ENCODE data around the gene PTCH1. TPM values are rescaled to one million over a fixed set of nuclear protein-coding genes. Genes with fewer than 3 reads are reported as not detected.

PTCH1 gene
- polyA plus RNA-seq, 2 of the 4 experiments (the other 2 are of a cell fraction), result 1.9 to 4.8 TPM

DNA sequence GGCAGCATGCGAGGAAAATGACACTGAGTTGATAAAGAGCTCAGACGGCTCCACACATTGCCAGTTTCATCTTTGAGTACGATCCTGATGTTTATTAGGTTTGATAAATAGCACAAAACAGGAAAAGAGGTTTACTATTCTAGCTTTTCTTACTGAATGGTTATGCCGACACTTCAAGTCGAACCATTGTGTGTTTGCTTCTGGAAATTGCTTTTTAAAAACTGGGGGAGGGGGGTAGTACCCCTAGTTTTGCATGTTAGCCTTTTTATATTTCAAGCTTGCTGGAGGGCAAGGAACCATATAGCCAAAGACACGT is 5.2 kb downstream of the PTCH1 start:
- Histone ChIP-seq H3K4me1 (0 out of 3 replicates have a peak, but pooled peaks cover 5% of the 10 kb centered on the region), H3K9me3 (no peaks in the 10 kb centered on the region), H3K27ac (peak overlapping the region; percentile 85 to 97), H3K4me2 (peak overlapping the region; percentile 100), H3K4me3 (peak overlapping the region; percentile 84)
- DNase-seq (ENCODE audit: low read depth in 1 of 2, low spot score in 1 of 2) (no peak), FAIRE-seq (no peak), ATAC-seq (no peak)
- 29% methylated on average over 6 of the region's 6 CpGs for WGBS (ENCODE audit: missing lambda C conversion rate)
- POLR2A ChIA-PET, result interaction anchor here (0.6 to 2.0 kb wide), 2 partner anchors 364 to 1318 kb away, joined by 3 to 15 read pairs; partner anchors contain the start of gene ERCC6L2
- TF ChIP-seq HDAC2 (IDR thresholded peaks at IDR 0.05) (no peak), NR3C1 (IDR thresholded peaks at IDR 0.05) (no peak), FOXS1 (CRISPR knock-in tag; IDR thresholded peaks at IDR 0.05) (no peak), JUNB (IDR thresholded peaks at IDR 0.05) (no peak), ZNF302 (CRISPR knock-in tag; IDR thresholded peaks at IDR 0.05) (no peak), ZC3H11A (IDR thresholded peaks at IDR 0.05) (no peak), MAFK (IDR thresholded peaks at IDR 0.05; ENCODE audit: partially characterized antibody) (no peak), CBX2 (IDR thresholded peaks at IDR 0.05; ENCODE audit: borderline replicate concordance, low read depth) (no peak)
- TF ChIP-seq, protein P1, sequence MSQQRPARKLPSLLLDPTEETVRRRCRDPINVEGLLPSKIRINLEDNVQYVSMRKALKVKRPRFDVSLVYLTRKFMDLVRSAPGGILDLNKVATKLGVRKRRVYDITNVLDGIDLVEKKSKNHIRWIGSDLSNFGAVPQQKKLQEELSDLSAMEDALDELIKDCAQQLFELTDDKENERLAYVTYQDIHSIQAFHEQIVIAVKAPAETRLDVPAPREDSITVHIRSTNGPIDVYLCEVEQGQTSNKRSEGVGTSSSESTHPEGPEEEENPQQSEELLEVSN (IDR thresholded peaks at IDR 0.05; ENCODE audit: borderline replicate concordance, low read depth), result no peak
- TF ChIP-seq, protein P2, sequence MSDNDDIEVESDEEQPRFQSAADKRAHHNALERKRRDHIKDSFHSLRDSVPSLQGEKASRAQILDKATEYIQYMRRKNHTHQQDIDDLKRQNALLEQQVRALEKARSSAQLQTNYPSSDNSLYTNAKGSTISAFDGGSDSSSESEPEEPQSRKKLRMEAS (IDR thresholded peaks at IDR 0.05), result no peak
- CTCF ChIA-PET, result interaction anchor here (1.1 to 1.2 kb wide), 2 partner anchors 85 to 831 kb away, joined by 3 read pairs; no protein-coding TSS in a partner anchor

DNA sequence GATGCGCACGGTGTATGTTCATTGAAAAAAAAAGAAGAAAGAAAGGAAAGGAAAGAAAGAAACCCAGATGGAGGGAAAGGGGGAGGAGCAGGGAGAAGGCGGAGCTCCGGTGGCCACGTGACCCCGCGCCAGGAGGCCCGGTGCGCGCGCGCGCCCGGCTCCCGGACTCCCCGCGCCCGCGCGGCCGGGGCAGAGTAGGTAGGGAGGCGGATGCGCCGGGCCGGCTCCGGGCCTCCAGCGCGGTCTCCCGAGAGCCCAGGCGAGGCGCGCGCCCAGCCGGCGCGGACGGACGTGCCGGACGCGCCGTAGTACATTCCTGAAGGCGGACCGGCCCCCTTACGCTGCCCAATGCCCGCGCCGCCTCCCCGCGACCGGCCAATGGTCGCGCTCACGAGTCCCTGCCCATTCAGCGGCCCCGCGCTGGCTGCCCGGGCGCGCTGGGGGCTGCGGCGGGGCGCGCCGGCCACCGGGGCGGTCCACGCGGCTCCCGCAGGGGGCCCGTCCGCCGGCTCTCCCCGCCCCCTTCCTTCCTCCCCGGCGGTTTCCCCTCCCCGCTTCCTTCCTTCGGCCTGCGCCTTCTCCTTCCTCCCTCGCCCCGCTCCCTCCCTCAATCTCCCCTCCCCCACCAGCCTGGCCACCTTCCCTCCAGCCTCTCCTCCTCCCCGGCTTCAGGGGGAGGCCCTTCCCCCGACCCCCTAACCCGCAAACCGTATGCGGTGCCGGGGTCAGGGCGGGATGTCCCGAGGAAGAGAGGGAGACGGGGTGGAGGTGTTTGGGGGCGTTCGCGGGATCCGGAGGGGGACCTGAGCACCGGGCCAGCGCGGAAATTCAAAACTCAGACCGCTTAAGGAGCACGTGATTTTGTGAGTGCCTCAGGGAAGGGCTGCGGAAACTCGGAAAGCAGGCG is 5.8 kb downstream of the PTCH1 start:
- Histone ChIP-seq H3K27ac (peak overlapping the region; percentile 85 to 97), H3K4me3 (peak overlapping the region; percentile 84), H3K4me1 (0 out of 3 replicates have a peak, but pooled peaks cover 5% of the 10 kb centered on the region), H3K9me3 (no peaks in the 10 kb centered on the region), H3K4me2 (peak overlapping the region; percentile 100)
- WGBS (ENCODE audit: missing lambda C conversion rate), result 1% methylated on average over 53 of the region's 102 CpGs
- TF ChIP-seq, protein P3, sequence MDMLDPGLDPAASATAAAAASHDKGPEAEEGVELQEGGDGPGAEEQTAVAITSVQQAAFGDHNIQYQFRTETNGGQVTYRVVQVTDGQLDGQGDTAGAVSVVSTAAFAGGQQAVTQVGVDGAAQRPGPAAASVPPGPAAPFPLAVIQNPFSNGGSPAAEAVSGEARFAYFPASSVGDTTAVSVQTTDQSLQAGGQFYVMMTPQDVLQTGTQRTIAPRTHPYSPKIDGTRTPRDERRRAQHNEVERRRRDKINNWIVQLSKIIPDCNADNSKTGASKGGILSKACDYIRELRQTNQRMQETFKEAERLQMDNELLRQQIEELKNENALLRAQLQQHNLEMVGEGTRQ (IDR thresholded peaks at IDR 0.05), result peak; percentile 81
- TF ChIP-seq JUN (IDR thresholded peaks at IDR 0.05) (peak in 1 of 2 experiments; percentile 66; a peak in 2 of 5 replicates), MAZ (IDR thresholded peaks at IDR 0.05; ENCODE audit: borderline replicate concordance, low read depth, low read length) (0 out of 2 replicates have a peak, but pooled peaks have one; percentile 6), MYC (IDR thresholded peaks at IDR 0.05; ENCODE audit: borderline replicate concordance, low read length) (no peak), CHD2 (IDR thresholded peaks at IDR 0.05; ENCODE audit: low read length, partially characterized antibody) (no peak)
- TF ChIP-seq, protein P4, sequence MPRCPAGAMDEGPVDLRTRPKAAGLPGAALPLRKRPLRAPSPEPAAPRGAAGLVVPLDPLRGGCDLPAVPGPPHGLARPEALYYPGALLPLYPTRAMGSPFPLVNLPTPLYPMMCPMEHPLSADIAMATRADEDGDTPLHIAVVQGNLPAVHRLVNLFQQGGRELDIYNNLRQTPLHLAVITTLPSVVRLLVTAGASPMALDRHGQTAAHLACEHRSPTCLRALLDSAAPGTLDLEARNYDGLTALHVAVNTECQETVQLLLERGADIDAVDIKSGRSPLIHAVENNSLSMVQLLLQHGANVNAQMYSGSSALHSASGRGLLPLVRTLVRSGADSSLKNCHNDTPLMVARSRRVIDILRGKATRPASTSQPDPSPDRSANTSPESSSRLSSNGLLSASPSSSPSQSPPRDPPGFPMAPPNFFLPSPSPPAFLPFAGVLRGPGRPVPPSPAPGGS (IDR thresholded peaks at IDR 0.05), result peak; percentile 51; the same call in 1 of the 3 replicates
- TF ChIP-seq, protein P5, sequence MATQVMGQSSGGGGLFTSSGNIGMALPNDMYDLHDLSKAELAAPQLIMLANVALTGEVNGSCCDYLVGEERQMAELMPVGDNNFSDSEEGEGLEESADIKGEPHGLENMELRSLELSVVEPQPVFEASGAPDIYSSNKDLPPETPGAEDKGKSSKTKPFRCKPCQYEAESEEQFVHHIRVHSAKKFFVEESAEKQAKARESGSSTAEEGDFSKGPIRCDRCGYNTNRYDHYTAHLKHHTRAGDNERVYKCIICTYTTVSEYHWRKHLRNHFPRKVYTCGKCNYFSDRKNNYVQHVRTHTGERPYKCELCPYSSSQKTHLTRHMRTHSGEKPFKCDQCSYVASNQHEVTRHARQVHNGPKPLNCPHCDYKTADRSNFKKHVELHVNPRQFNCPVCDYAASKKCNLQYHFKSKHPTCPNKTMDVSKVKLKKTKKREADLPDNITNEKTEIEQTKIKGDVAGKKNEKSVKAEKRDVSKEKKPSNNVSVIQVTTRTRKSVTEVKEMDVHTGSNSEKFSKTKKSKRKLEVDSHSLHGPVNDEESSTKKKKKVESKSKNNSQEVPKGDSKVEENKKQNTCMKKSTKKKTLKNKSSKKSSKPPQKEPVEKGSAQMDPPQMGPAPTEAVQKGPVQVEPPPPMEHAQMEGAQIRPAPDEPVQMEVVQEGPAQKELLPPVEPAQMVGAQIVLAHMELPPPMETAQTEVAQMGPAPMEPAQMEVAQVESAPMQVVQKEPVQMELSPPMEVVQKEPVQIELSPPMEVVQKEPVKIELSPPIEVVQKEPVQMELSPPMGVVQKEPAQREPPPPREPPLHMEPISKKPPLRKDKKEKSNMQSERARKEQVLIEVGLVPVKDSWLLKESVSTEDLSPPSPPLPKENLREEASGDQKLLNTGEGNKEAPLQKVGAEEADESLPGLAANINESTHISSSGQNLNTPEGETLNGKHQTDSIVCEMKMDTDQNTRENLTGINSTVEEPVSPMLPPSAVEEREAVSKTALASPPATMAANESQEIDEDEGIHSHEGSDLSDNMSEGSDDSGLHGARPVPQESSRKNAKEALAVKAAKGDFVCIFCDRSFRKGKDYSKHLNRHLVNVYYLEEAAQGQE (IDR thresholded peaks at IDR 0.05), result no peak
- TF ChIP-seq, protein P2 (IDR thresholded peaks at IDR 0.05), result peak; percentile 78
- TF ChIP-seq, protein P1 (IDR thresholded peaks at IDR 0.05; ENCODE audit: borderline replicate concordance, low read depth), result peak; percentile 43; the same call in 1 of the 2 replicates
- no peak for FAIRE-seq
- DNase-seq (ENCODE audit: low read depth in 1 of 2, low spot score in 1 of 2), result peak; percentile 69 to 93
- CTCF ChIA-PET, result interaction anchor here (1.1 to 1.2 kb wide), 2 partner anchors 85 to 830 kb away, joined by 3 read pairs; no protein-coding TSS in a partner anchor
- POLR2A ChIA-PET, result interaction anchor here (0.6 to 2.0 kb wide), 7 partner anchors 12 to 1318 kb away, joined by 3 to 15 read pairs (median 3); partner anchors contain the start of gene ERCC6L2
- peak; percentile 58 to 81 for ATAC-seq
